Stimulated activated CD4-positive, alpha-beta T cell treated with anti-CD3 and anti-CD28 coated beads, Interleukin-12 subunit alpha, Interleukin-12 subunit beta, amount 100 ng/mL, for 48 hours (primary cell): ENCODE results near the gene CDIPT.
A peak's percentile ranks its signal among the peaks of the same experiment; 100 is the strongest.

Experiments used
- DNase-seq, 3 donors: peaks; one replicate each; pipeline ENCODE4 v3.0.0-alpha.2; 2020; ENCODE audit warnings: low read depth in 2 of 3, low spot score in 1 of 3

CDIPT gene

GRCh38 chr16:29811896-29812665 is 50.9 kb downstream of the CDIPT start, which contains the start of gene PRRT2:
TSS of gene PRRT2 (plus strand) at chr16:29812193. CDS start at chr16:29813055, 862 bp downstream.
- DNase-seq: peak in 1 of 3 donors; percentile 48

- DNase-seq: peak in 2 of 3 donors; percentile 70 to 82
These were observed 51.7 kb downstream of the CDIPT start for GRCh38 chr16:29811170-29811895.

GRCh38 chr16:29810699-29811169 is 52.3 kb downstream of the CDIPT start:
- no peak for DNase-seq

GRCh38 chr16:29809850-29810698 is 53.0 kb downstream of the CDIPT start:
- DNase-seq: no peak

- no peak for DNase-seq
These were observed 53.8 kb downstream of the CDIPT start for GRCh38 chr16:29809031-29809747.
